OCI-LY3 (cell line): Measurements from ENCODE around the gene MIR17HG.

Source experiments
- CTCF ChIP-seq: fragments of 200-600, 300-600 bp; sonication (generic); IDR thresholded peaks from 2 replicates; pipeline ENCODE4 v1.5.1; 2014; ENCODE audit warnings: antibody characterized with exemption, low read length, low read depth
- EZH2phosphoT487 ChIP-seq: fragments of 200-600 bp; shearing (Covaris generic); IDR thresholded peaks from 2 replicates; pipeline ENCODE4 v1.6.1; 2018; ENCODE audit warnings: antibody characterized with exemption, mixed run types, low read depth

GRCh38 chr13:91349992-91350911 lies 2.8 kb downstream of the MIR17HG start:
- TF ChIP-seq CTCF, result no peak
- TF ChIP-seq EZH2phosphoT487, result no peak
